KG1 (cell line): ENCODE measurements around the gene CPN1.

Source experiments
- DNase-seq: peaks from one replicate; lab custom pipeline; 2025; lab: John Stamatoyannopoulos, UW

The CPN1 gene

GRCh38 chr10:99996671-99997648, 84.7 kb downstream of the CPN1 start:
- no peak for DNase-seq

GRCh38 chr10:99995713-99996112, 86.0 kb downstream of the CPN1 start:
- DNase-seq: no peak

- DNase-seq: no peak
These were observed 86.4 kb downstream of the CPN1 start for GRCh38 chr10:99995269-99995668.

- DNase-seq: no peak
These were observed 86.9 kb downstream of the CPN1 start for GRCh38 chr10:99994801-99995200.

- DNase-seq: peak; percentile 69
These were observed 87.7 kb downstream of the CPN1 start for GRCh38 chr10:99993701-99994689.
